MCF 10A (cell line): Measurements from ENCODE around the gene CBR3. TPM values are rescaled to one million over a fixed set of nuclear protein-coding genes. Genes with fewer than 3 reads are reported as not detected.

Source experiments
- BruUV-seq: library from RNA; stranded (reverse); fragments of 400-500 nt; replicated peaks from 2 replicates; lab custom pipeline; 2021; lab: Mats Ljungman, UMichigan
- CTCF ChIA-PET: fragments of 300-600 bp; sonication (Branson Sonifier 250); formaldehyde crosslinking; extraction: SDS; loops from one replicate; lab custom pipeline; 2021; ENCODE audit warnings: antibody characterized with exemption, inconsistent platforms; lab: Yijun Ruan, JAX
- POLR2A ChIA-PET: fragments of 300-600, 350-650 bp; sonication (Branson Sonifier 250); formaldehyde crosslinking; extraction: SDS; loops from one replicate; lab custom pipeline; 2020; ENCODE audit warnings: antibody characterized with exemption, inconsistent platforms; lab: Yijun Ruan, JAX
- DNase-seq: peaks from one replicate; pipeline ENCODE4 v3.0.0-alpha.2; 2018; ENCODE audit not compliant: unreplicated experiment
- H3K27ac Mint-ChIP-seq: one replicate; pipeline ENCODE4 v1.8.0; 2022; ENCODE audit warnings: mild to moderate bottlenecking, low read depth, mixed read lengths; ENCODE audit not compliant: unreplicated experiment
- H3K27me3 Mint-ChIP-seq: one replicate; pipeline ENCODE4 v1.8.0; 2022; ENCODE audit warnings: mixed read lengths; ENCODE audit not compliant: insufficient read depth, unreplicated experiment
- H3K36me3 Mint-ChIP-seq: one replicate; pipeline ENCODE4 v1.8.0; 2022; ENCODE audit warnings: mild to moderate bottlenecking, moderate library complexity, mixed read lengths; ENCODE audit not compliant: insufficient read depth, unreplicated experiment
- H3K4me1 Mint-ChIP-seq: one replicate; pipeline ENCODE4 v1.8.0; 2022; ENCODE audit warnings: mixed read lengths; ENCODE audit not compliant: insufficient read depth, unreplicated experiment
- H3K4me3 Mint-ChIP-seq: one replicate; pipeline ENCODE4 v1.8.0; 2022; ENCODE audit warnings: mild to moderate bottlenecking, moderate library complexity, mixed read lengths; ENCODE audit not compliant: unreplicated experiment
- H3K9me3 Mint-ChIP-seq: one replicate; pipeline ENCODE4 v1.8.0; 2022; ENCODE audit warnings: mixed read lengths; ENCODE audit not compliant: unreplicated experiment
- intact Hi-C: fragments of 100-400 bp; cut with micrococcal nuclease; formaldehyde crosslinking; loops from 2 replicates; pipeline ENCODE4 v1.14.1; 2022
- total RNA-seq: library from RNA; stranded (reverse); gene quantifications from 2 replicates; pipeline ENCODE4 v1.2.3, GENCODE V29; 2022
- TF ChIP-seq, protein P1 (sequence below): fragments of 200-600 bp; IDR thresholded peaks from one replicate; pipeline ENCODE4 v1.8.0; 2022; ENCODE audit warnings: antibody characterized with exemption, mild to moderate bottlenecking; ENCODE audit not compliant: unreplicated experiment

Gene CBR3
- total RNA-seq, 1 experiment from 2014 or later = 1.8 TPM

- H3K9me3 Mint-ChIP-seq = no peaks in the 10 kb centered on the region
- ChIA-PET CTCF (interaction anchor here (0.6 to 1.5 kb wide), 8 partner anchors 10 to 1413 kb away, joined by 3 to 4 read pairs (median 3); partner anchors contain the start of gene SETD4), POLR2A (no interaction called here)
- H3K36me3 Mint-ChIP-seq = peaks cover 8% of the 10 kb centered on the region
- TF ChIP-seq, protein P1, sequence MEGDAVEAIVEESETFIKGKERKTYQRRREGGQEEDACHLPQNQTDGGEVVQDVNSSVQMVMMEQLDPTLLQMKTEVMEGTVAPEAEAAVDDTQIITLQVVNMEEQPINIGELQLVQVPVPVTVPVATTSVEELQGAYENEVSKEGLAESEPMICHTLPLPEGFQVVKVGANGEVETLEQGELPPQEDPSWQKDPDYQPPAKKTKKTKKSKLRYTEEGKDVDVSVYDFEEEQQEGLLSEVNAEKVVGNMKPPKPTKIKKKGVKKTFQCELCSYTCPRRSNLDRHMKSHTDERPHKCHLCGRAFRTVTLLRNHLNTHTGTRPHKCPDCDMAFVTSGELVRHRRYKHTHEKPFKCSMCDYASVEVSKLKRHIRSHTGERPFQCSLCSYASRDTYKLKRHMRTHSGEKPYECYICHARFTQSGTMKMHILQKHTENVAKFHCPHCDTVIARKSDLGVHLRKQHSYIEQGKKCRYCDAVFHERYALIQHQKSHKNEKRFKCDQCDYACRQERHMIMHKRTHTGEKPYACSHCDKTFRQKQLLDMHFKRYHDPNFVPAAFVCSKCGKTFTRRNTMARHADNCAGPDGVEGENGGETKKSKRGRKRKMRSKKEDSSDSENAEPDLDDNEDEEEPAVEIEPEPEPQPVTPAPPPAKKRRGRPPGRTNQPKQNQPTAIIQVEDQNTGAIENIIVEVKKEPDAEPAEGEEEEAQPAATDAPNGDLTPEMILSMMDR = no peak
- no peak overlapping the region for H3K27ac Mint-ChIP-seq
- no TSS peak for BruUV-seq
- H3K27me3 Mint-ChIP-seq = no peaks in the 10 kb centered on the region
- H3K4me3 Mint-ChIP-seq = no peak overlapping the region
- DNase-seq = no peak
- peaks cover 12% of the 10 kb centered on the region for H3K4me1 Mint-ChIP-seq
- intact Hi-C loops = no loop called here
Observed at GRCh38 chr21:36124395-36124794, 10.5 kb upstream of the CBR3 start.

DNA sequence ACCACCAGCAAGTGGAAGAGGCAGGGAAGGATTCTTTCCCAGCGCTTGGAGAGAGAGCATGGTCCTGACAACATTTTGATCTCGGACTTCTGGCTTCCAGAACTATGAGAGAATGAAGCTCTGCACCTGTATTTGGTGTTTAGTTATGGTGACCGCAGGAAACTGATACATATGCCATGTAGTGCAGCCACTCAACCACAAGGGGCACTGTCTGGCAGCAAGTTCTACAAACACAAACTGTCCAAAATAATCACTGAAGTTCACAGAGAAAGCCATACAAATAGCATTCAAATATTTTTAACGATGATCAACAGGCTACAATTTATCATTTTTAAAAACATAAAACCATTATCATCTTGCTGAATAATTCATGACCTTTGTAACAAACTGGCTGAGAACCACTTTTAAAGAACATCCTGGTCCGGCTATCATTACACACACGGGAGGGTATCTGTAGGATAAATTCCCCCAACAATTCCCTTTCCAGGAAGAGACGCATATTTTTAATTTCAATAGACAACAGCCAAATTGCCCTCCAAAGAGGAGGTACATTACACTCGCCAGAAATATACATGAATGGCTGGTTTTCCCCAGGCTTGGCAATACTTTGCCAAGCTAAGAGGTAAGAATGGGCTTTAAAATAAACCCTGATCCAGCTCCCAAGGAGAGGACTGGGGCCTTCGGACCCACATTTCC, 9.2 kb upstream of the CBR3 start:
- POLR2A ChIA-PET = no interaction called here
- no TSS peak for BruUV-seq

DNA sequence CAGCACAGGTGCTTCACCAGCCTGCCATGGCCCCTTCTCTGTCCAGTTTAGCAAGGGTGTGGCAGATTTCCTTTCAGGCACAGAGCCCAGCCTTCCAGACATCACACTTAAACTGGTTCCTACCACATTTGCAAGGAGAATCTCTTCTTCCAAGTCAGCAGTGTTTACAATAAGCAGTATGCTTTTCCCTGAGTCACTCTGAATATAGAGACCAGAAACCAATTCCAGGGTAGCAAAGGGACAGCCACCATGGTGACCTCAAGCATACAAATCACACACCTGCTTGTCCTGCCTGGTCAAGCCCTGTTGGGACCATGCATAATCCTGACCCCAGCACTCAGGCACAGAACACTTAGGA, 8.7 kb upstream of the CBR3 start:
- no TSS peak for BruUV-seq
- Mint-ChIP-seq H3K27me3 (no peaks in the 10 kb centered on the region), H3K4me1 (peaks cover 14% of the 10 kb centered on the region), H3K9me3 (no peaks in the 10 kb centered on the region), H3K27ac (no peak overlapping the region), H3K36me3 (peaks cover 8% of the 10 kb centered on the region), H3K4me3 (no peak overlapping the region)
- intact Hi-C loops = no loop called here
- ChIA-PET POLR2A (interaction anchor here (2.2 kb wide), 1 partner anchor 10 kb away, joined by 10 read pairs; the partner anchor contains the start of gene CBR3), CTCF (interaction anchor here (0.5 to 2.7 kb wide), 8 partner anchors 8 to 490 kb away, joined by 3 to 10 read pairs (median 5); partner anchors contain the start of gene CBR1)
- TF ChIP-seq, protein P1 = no peak
- DNase-seq = peak; percentile 41

More for the DNA sequence above, 9.2 kb upstream of the CBR3 start:
- DNase-seq = peak; percentile 54
- CTCF ChIA-PET = interaction anchor here (0.5 to 2.7 kb wide), 10 partner anchors 8 to 491 kb away, joined by 3 to 10 read pairs (median 4); partner anchors contain the start of gene CBR1
- Mint-ChIP-seq H3K4me3 (no peak overlapping the region), H3K27me3 (no peaks in the 10 kb centered on the region), H3K27ac (no peak overlapping the region), H3K36me3 (peaks cover 8% of the 10 kb centered on the region), H3K4me1 (peaks cover 14% of the 10 kb centered on the region), H3K9me3 (no peaks in the 10 kb centered on the region)
- TF ChIP-seq, protein P1 = peak; percentile 79
- intact Hi-C loops = no loop called here

GRCh38 chr21:36126621-36127110, 8.2 kb upstream of the CBR3 start:
- peaks cover 14% of the 10 kb centered on the region for H3K4me1 Mint-ChIP-seq
- ChIA-PET POLR2A (interaction anchor here (2.2 kb wide), 1 partner anchor 9 kb away, joined by 10 read pairs; the partner anchor contains the start of gene CBR3), CTCF (interaction anchor here (0.5 to 2.7 kb wide), 9 partner anchors 9 to 490 kb away, joined by 3 to 10 read pairs (median 6); partner anchors contain the start of gene CBR1)
- H3K36me3 Mint-ChIP-seq = peaks cover 8% of the 10 kb centered on the region
- no TSS peak for BruUV-seq
- no peak overlapping the region for H3K4me3 Mint-ChIP-seq
- TF ChIP-seq, protein P1 = no peak
- H3K27me3 Mint-ChIP-seq = no peaks in the 10 kb centered on the region
- no peak for DNase-seq
- intact Hi-C loops = no loop called here
- no peaks in the 10 kb centered on the region for H3K9me3 Mint-ChIP-seq
- no peak overlapping the region for H3K27ac Mint-ChIP-seq
